GM12878 (cell line): ENCODE results near the gene CPNE6. TPM values are rescaled to one million over a fixed set of nuclear protein-coding genes. Genes with fewer than 3 reads are reported as not detected.

ENCODE experiments used
- ATAC-seq: fragments of 200-7000 bp; cut with Tn5 transposase; 3 replicates; pipeline ENCODE4 v1.9.1; 2020; ENCODE audit warnings: mild to moderate bottlenecking, moderate library complexity
- BruUV-seq: library from RNA; stranded (reverse); fragments of 400-500 nt; replicated peaks from 2 replicates; lab custom pipeline; 2021; lab: Mats Ljungman, UMichigan
- CTCF ChIA-PET: fragments of 300-600 bp; sonication (Branson Sonifier 250); formaldehyde crosslinking; extraction: SDS; loops from one replicate; lab custom pipeline; 2021; ENCODE audit warnings: inconsistent platforms; lab: Yijun Ruan, JAX
- POLR2A ChIA-PET: fragments of 350-600 bp; formaldehyde crosslinking; extraction: SDS; loops from one replicate; lab custom pipeline; 2021; ENCODE audit warnings: inconsistent platforms; lab: Charles Lee
- RAD21 ChIA-PET: fragments of 300-600 bp; sonication (Branson Sonifier 250); formaldehyde crosslinking; loops from one replicate; lab custom pipeline; 2023; ENCODE audit warnings: antibody characterized with exemption; ENCODE audit not compliant: unreplicated experiment; lab: Charles Lee
- SMC1A ChIA-PET: fragments of 300-600 bp; sonication (Branson Sonifier 250); formaldehyde crosslinking; loops from one replicate; lab custom pipeline; 2023; ENCODE audit not compliant: unreplicated experiment, uncharacterized antibody; lab: Charles Lee
- DNase-seq: peaks from one replicate; pipeline ENCODE4 v3.0.0-alpha.2; 2011; ENCODE audit warnings: low read depth, low spot score
- FAIRE-seq: peaks from 3 replicates; lab custom pipeline; 2011; peaks lifted over from hg19 to GRCh38; lab: Jason Lieb, UNC
- H2AFZ ChIP-seq: 2 replicates; pipeline ENCODE4 v1.6.0; 2011; ENCODE audit warnings: low read depth, low read length, control low read depth; ENCODE audit not compliant: control insufficient read depth
- H3K27ac ChIP-seq: 2 replicates; pipeline ENCODE4 v1.5.1; 2011; ENCODE audit warnings: control low read depth; ENCODE audit not compliant: control insufficient read depth, insufficient read depth
- H3K27me3 ChIP-seq, 2 experiments: replicated peaks in 1 of 2; 2 replicates each; pipeline versions ENCODE4 v1.6.0 to v1.6.1; 2011; ENCODE audit warnings: low read length in 1 of 2; ENCODE audit not compliant: control insufficient read depth in 2 of 2, insufficient read depth in 2 of 2
- H3K36me3 ChIP-seq, 2 experiments: 2 replicates each; pipeline ENCODE4 v1.5.1; 2011; ENCODE audit warnings: low read length in 1 of 2; ENCODE audit not compliant: control insufficient read depth in 2 of 2, insufficient read depth in 2 of 2
- H3K4me1 ChIP-seq: 2 replicates; pipeline ENCODE4 v1.6.1; 2011; ENCODE audit warnings: mild to moderate bottlenecking, low read length, moderate library complexity, mixed read lengths; ENCODE audit not compliant: control insufficient read depth, insufficient read depth
- H3K4me2 ChIP-seq: 2 replicates; pipeline ENCODE4 v1.6.0; 2011; ENCODE audit warnings: control low read depth; ENCODE audit not compliant: control insufficient read depth, insufficient read depth
- H3K4me3 ChIP-seq: fragments of 200-600 bp; sonication (generic); 2 replicates; pipeline ENCODE4 v1.5.1; 2016
- H3K79me2 ChIP-seq: 2 replicates; pipeline ENCODE4 v1.6.0; 2011; ENCODE audit warnings: low read length; ENCODE audit not compliant: control insufficient read depth, insufficient read depth
- H3K9ac ChIP-seq: 2 replicates; pipeline ENCODE4 v1.8.0; 2011; ENCODE audit warnings: low read length, control low read depth, mixed read lengths; ENCODE audit not compliant: control insufficient read depth, insufficient read depth
- H3K9me3 ChIP-seq: replicated peaks from 3 replicates; pipeline ENCODE4 v1.5.1; 2011; ENCODE audit warnings: mild to moderate bottlenecking, low read length; ENCODE audit not compliant: control insufficient read depth, insufficient read depth
- H4K20me1 ChIP-seq: 2 replicates; pipeline ENCODE4 v1.6.0; 2011; ENCODE audit not compliant: control insufficient read depth, insufficient read depth
- DPF2 ChIP-seq: fragments of 450-650 bp; IDR thresholded peaks from 2 replicates; pipeline ENCODE4 v1.6.1; 2017; ENCODE audit warnings: mild to moderate bottlenecking
- JUND ChIP-seq: IDR thresholded peaks from 2 replicates; pipeline ENCODE4 v1.6.1; 2012; ENCODE audit warnings: low read depth, mild to moderate bottlenecking, low read length, improper control_type of control experiment, moderate library complexity
- MLLT1 ChIP-seq: fragments of 450-650 bp; IDR thresholded peaks from 2 replicates; pipeline ENCODE4 v1.6.1; 2016; ENCODE audit warnings: mild to moderate bottlenecking
- NBN ChIP-seq: fragments of 450-650 bp; IDR thresholded peaks from 2 replicates; pipeline ENCODE4 v1.6.1; 2016
- NFIC ChIP-seq: IDR thresholded peaks from 2 replicates; pipeline ENCODE4 v1.6.1; 2012; ENCODE audit warnings: low read depth, mild to moderate bottlenecking, inconsistent platforms, low read length, moderate library complexity
- NFYB ChIP-seq: IDR thresholded peaks from 2 replicates; pipeline ENCODE4 v1.6.1; 2011; ENCODE audit warnings: low read depth, mild to moderate bottlenecking, low read length, improper control_type of control experiment, moderate library complexity; ENCODE audit not compliant: insufficient read depth
- NR2C2 ChIP-seq: IDR thresholded peaks from 2 replicates; pipeline ENCODE4 v1.6.1; 2011; ENCODE audit warnings: borderline replicate concordance, low read depth; ENCODE audit not compliant: control insufficient read depth, insufficient read length
- NRF1 ChIP-seq: conservative IDR thresholded peaks from 2 replicates; pipeline ENCODE4 v1.6.1; 2011; ENCODE audit warnings: mild to moderate bottlenecking, low read depth, low read length, improper control_type of control experiment
- PAX8 ChIP-seq: fragments of 450-650 bp; IDR thresholded peaks from 2 replicates; pipeline ENCODE4 v1.6.1; 2017; ENCODE audit warnings: mild to moderate bottlenecking, moderate library complexity
- RUNX3 ChIP-seq: IDR thresholded peaks from 2 replicates; pipeline ENCODE4 v1.6.1; 2012; ENCODE audit warnings: low read length, inconsistent platforms
- STAT3 ChIP-seq: IDR thresholded peaks from 2 replicates; pipeline ENCODE4 v1.6.1; 2011; ENCODE audit warnings: low read depth, low read length, improper control_type of control experiment
- TCF7 ChIP-seq: IDR thresholded peaks from 2 replicates; pipeline ENCODE4 v1.6.1; 2014; ENCODE audit warnings: antibody characterized with exemption, borderline replicate concordance
- ZNF274 ChIP-seq: IDR thresholded peaks from one replicate; pipeline ENCODE4 v1.8.0; 2011; ENCODE audit not compliant: insufficient read length, insufficient read depth
- ZNF592 ChIP-seq: fragments of 450-650 bp; IDR thresholded peaks from 2 replicates; pipeline ENCODE4 v1.6.1; 2017; ENCODE audit warnings: mild to moderate bottlenecking, moderate library complexity
- WGBS: methylation state at CpG from one replicate; pipeline ENCODE4 v1.1.6; 2016; ENCODE audit warnings: low lambda C conversion rate; ENCODE audit not compliant: insufficient replicate concordance, insufficient coverage; ENCODE audit errors: missing lambda C conversion rate; 5-methylcytosine and 5-hydroxymethylcytosine counted together
- in situ Hi-C: fragments of 300-500 bp; cut with MboI; formaldehyde crosslinking; loops from 9 replicates; pipeline ENCODE4 v1.14.3; 2018; ENCODE audit warnings: mixed read lengths
- intact Hi-C: fragments of 100-400 bp; cut with micrococcal nuclease; formaldehyde crosslinking; loops from one replicate; pipeline ENCODE4 v1.14.2; 2022; ENCODE audit not compliant: unreplicated experiment
- polyA plus RNA-seq, 11 experiments: library from polyadenylated mRNA; depleted of rRNA in 4 of 11; unstranded in 6 of 11; stranded (reverse) in 5 of 11; fragments of >200 nt; fragmentation: Nextera tagmentation in 4 of 11; fragmentation: Illumina TruSeq in 1 of 11; extraction: Ambion mirVana in 4 of 11; extraction: Trizol in 1 of 11; gene quantifications; 1 replicate in 1 of 11; 2 replicates in 10 of 11; pipeline versions ENCODE4 v1.2.1 to v1.2.3, GENCODE V29; 2011 to 2016; ENCODE audit warnings: inconsistent platforms in 2 of 11, missing spikeins in 2 of 11, low read depth in 1 of 11
- total RNA-seq, 4 experiments: library from RNA; depleted of rRNA in 3 of 4; stranded (reverse); fragments of >200 nt in 3 of 4; fragmentation: Illumina TruSeq in 1 of 4; extraction: Trizol in 1 of 4; gene quantifications; 2 replicates each; pipeline versions ENCODE4 v1.2.1 to v1.2.3, GENCODE V29; 2013 to 2021
- TF ChIP-seq, protein P1 (sequence below): IDR thresholded peaks from 2 replicates; pipeline ENCODE4 v1.6.1; 2011; ENCODE audit warnings: low read depth, mild to moderate bottlenecking, low read length, moderate library complexity, borderline replicate concordance; ENCODE audit errors: extremely low read depth

The CPNE6 gene
- total and polyA plus RNA-seq, 10 of the 15 experiments (the other 5 are each of a cell fraction or from before 2014, with no cell fraction given): 0.06 to 0.43 (median 0.18) TPM; not detected in 3

DNA sequence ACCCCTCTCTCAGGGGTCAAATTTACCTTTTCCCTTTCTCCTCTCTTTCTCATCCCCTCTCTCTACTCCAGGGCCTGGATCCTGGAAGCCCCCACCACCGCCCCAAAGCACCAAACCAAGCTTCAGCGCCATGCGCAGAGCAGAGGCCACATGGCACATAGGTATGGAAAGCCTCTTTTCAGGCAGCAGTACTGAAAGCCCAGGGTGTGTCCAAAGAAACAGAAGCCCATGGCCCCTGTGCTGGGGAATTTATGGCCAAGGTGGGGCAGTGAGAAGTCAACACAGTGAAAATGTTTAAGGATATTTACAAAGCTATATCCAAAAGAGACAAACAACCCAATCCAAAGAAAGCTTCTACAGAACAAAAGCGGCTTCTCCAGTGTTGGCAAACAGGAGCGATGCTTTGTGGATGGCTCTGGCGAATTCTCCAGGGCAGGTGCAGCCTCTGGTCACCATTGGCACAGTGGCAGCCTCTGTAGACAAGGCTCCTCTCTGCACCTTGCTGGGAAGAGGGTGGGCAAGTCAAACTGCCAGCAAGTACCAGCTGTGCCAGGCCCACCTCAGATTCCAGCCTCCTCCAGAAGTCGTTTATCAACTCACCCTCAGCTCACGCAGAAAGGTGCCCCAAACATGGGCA lies 4.7 kb upstream of the CPNE6 start (continued):
- TF ChIP-seq, protein P1, sequence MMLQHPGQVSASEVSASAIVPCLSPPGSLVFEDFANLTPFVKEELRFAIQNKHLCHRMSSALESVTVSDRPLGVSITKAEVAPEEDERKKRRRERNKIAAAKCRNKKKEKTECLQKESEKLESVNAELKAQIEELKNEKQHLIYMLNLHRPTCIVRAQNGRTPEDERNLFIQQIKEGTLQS: no peak
- TF ChIP-seq MLLT1 (no peak), STAT3 (no peak), NFIC (no peak), PAX8 (no peak), NRF1 (no peak)

GRCh38 chr14:24067133-24068082 lies 4.0 kb upstream of the CPNE6 start:
- BruUV-seq: no TSS peak
- H3K27me3 ChIP-seq: peaks cover 0 to 2% of the 10 kb centered on the region in 2 experiments; a peak in 3 of 4 replicates
- ChIA-PET POLR2A (interaction anchor here (1.2 kb wide), 1 partner anchor 13 kb away, joined by 3 read pairs; no protein-coding TSS in a partner anchor), RAD21 (interaction anchor here (1.1 to 1.3 kb wide), 2 partner anchors 19 to 41 kb away, joined by 3 read pairs; no protein-coding TSS in a partner anchor), CTCF (interaction anchor here (0.5 to 2.7 kb wide), 6 partner anchors 9 to 507 kb away, joined by 3 to 10 read pairs (median 5); no protein-coding TSS in a partner anchor), SMC1A (interaction anchor here (1.7 kb wide), 1 partner anchor 41 kb away, joined by 6 read pairs; no protein-coding TSS in a partner anchor)
- H3K27ac ChIP-seq: no peak overlapping the region
- H3K4me2 ChIP-seq: no peak overlapping the region
- in situ Hi-C loops: no loop called here
- no peaks in the 10 kb centered on the region for H3K36me3 ChIP-seq
- 65% methylated on average over 12 of the region's 12 CpGs for WGBS
- no peak overlapping the region for H3K9ac ChIP-seq
- no peak overlapping the region for H2AFZ ChIP-seq
- H4K20me1 ChIP-seq: no peaks in the 10 kb centered on the region; the same call in 1 of the 2 replicates
- ATAC-seq (no peak; the same call in 2 of the 3 replicates), FAIRE-seq (no peak), DNase-seq (no peak)
- no peaks in the 10 kb centered on the region for H3K4me1 ChIP-seq
- intact Hi-C loops: no loop called here
- no peaks in the 10 kb centered on the region for H3K9me3 ChIP-seq
- no peak overlapping the region for H3K4me3 ChIP-seq
- no peaks in the 10 kb centered on the region for H3K79me2 ChIP-seq
- no peak for TF ChIP-seq DPF2
- no peak for TF ChIP-seq ZNF592
- TF ChIP-seq JUND: no peak
- TF ChIP-seq TCF7: no peak
- TF ChIP-seq NFYB: no peak
- no peak for TF ChIP-seq ZNF274
- no peak for TF ChIP-seq RUNX3
- no peak for TF ChIP-seq NBN
- TF ChIP-seq NR2C2: no peak
